Stimulated activated CD8-positive, alpha-beta memory T cell treated with anti-CD3 and anti-CD28 coated beads, Interleukin-15, amount 100 ng/mL, for 4 hours (primary cell): ENCODE measurements around the gene IARS1.

ENCODE experiments used
- DNase-seq, 2 donors: peaks; one replicate each; pipeline ENCODE4 v3.0.0-alpha.2; 2020; ENCODE audit warnings: low read depth in 2 of 2

IARS1 gene

GRCh38 chr9:92293452-92294296 is at the start of gene IARS1:
TSS of gene IARS1 (minus strand) at chr9:92293697. CDS start at chr9:92289419, 4,278 bp downstream.
- DNase-seq = peak; percentile 99 to 100

DNA sequence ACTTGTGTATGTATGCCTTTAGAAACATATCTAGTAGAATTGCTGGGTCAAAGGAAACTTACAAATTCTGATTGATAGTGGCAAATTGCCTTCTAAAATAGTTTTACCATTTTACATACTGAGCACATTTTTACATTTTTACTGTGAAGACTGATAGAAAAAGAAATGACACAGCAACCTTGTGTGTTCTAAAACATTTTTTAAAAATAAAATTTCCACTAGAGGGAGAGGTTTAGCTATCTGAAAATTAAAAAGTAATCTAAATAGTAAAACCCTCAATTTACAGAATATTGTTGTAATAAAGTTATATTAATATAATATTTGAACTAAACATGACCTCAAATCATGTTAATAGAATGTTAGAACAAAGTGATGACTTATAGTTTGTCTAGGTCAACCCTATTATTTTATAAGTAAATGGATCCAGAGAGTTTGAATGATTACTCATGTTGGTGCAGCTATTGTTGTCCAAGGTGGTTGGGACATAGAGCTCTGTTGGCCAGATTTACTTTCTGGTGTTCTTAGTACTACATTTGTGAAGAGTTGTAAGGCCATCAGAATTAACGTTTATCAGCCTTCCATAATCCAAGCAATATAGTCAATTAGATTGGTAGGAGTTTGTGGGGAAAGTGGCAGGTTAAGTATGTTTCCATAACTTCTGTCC is 49.5 kb upstream of the IARS1 start:
- DNase-seq = no peak

DNA sequence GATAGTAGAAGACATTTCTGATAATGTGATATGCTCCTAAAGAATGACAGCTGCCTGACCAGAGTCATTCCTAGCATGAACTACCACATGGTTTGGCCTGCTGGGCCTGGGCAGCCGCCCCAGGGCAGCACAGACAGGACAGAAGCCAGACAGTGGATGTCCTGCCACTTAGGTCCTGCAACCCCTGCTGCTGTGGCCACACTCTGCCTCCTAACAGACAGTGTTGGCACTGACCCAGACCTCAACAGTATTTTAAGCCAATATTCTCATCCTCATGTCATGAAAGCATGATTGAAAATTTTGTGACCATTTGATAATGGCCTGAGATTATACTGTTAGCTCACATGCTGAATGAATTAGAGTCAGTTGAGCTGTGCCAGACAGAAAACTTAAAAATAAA is 48.1 kb upstream of the IARS1 start:
- no peak for DNase-seq

GRCh38 chr9:92333282-92333634 is 39.8 kb upstream of the IARS1 start:
- no peak for DNase-seq

- DNase-seq = no peak
These were observed 39.2 kb upstream of the IARS1 start for GRCh38 chr9:92332577-92333281.

DNA sequence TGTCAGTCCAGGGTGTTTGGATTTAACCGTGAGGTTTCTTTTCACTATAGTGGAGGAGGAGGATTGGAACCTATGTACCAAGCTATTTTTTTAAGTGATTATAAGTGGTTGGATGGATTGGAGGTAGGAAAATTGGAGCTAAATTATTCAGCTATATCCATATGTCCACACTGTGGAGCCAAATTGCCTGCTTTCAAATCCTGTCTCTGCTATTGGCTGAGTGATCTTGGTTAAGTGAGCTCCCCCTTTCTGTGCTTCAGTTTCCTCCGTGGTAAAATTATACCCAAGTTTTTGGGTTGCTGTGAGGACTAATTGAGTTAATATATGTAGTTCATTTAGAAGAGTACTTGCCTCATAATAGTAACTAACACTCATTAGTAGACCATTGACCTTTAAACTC is 34.7 kb upstream of the IARS1 start:
- DNase-seq = no peak

- DNase-seq = no peak
These were observed 33.9 kb upstream of the IARS1 start for GRCh38 chr9:92327283-92327850.

- no peak for DNase-seq
These were observed 32.5 kb upstream of the IARS1 start for GRCh38 chr9:92325991-92326500.

- DNase-seq = peak; percentile 63 to 72
These were observed 31.9 kb upstream of the IARS1 start, which contains the start of the genes CENPP and NOL8 for GRCh38 chr9:92325269-92325990. TSS of gene CENPP (plus strand) at chr9:92325953. TSS of gene NOL8 (minus strand) at chr9:92325350. CDS start at chr9:92324161, 1,189 bp downstream.

- no peak for DNase-seq
These were observed 31.4 kb upstream of the IARS1 start for GRCh38 chr9:92324889-92325268.

DNA sequence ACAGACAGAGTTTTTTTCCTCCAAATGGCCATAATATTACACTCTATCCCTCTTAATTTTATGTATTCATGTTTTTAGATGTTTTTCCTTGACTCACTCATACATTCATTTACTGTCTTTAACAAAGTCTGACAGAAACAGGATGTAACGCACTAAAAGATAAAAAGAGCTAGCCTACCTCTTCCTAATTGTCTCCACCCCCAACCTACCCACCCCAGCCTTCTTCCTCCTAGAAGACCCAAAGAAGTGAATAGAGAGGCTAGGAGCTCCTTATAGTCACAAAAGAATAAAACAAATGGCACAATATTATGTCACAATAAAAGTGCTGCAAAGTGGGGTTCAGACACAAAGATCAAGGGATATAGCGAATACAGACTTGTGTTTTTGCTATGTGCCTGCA is 30.9 kb upstream of the IARS1 start:
- DNase-seq = no peak

DNA sequence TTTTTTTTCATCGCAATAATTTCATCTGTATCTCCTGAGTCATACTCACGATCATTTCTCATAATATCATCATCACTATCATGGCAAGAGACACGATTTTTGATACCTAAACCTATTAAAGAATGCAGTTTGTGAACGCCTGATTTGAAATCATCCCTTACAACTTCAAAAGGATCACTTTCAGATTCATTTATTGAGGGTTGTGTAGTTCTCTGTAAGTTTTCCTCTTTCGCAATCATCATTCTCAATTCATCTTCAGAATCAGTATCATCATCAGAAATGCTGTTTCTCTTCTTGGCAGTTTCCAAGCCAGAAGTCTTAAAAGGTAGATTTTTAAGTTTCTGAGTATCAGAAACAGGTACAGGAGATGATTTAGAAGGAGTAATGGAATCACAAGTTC is 22.0 kb upstream of the IARS1 start:
- no peak for DNase-seq

DNA sequence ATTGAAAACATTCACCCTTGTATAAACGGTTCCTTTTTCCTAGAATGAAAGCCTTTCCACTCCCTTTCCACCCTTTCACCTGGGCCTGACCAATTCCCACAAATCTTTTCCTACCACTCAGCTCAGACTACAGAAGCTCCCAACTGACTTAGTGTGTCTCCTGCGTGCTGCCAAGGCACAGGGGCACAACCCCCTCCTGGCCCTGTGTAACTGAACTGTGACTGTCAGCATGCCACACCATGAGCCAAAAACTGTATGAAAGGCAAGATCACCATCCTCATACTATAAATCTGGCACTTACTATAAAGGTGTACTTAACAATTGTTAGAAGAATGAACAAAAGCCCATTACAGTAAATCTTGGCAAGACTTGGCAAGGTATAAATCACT is 20.1 kb upstream of the IARS1 start:
- DNase-seq = no peak

- DNase-seq = no peak
These were observed 19.6 kb upstream of the IARS1 start for GRCh38 chr9:92312887-92313623.

GRCh38 chr9:92310562-92310961 is 17.1 kb upstream of the IARS1 start:
- DNase-seq = no peak

DNA sequence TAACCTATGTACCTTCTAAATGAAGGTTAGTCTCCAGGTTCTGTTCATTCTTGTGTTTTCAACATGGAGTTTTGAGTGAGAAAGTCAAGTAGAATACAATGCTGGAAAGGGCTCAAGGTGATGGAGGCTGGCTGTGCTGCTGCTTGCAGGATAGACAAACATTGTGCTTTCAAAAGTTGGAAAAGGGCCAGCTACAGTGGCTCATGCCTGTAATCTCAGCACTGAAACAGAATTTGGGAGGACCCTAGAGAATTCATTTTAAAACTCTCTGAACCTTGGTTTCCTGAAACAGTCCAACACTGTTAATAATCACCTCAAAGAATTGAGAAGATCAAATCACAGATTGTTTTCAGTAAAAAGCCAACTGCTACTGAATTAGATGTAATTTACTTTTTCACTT is 15.4 kb upstream of the IARS1 start:
- no peak for DNase-seq

- DNase-seq = no peak
These were observed 7.4 kb upstream of the IARS1 start for GRCh38 chr9:92300936-92301335.

DNA sequence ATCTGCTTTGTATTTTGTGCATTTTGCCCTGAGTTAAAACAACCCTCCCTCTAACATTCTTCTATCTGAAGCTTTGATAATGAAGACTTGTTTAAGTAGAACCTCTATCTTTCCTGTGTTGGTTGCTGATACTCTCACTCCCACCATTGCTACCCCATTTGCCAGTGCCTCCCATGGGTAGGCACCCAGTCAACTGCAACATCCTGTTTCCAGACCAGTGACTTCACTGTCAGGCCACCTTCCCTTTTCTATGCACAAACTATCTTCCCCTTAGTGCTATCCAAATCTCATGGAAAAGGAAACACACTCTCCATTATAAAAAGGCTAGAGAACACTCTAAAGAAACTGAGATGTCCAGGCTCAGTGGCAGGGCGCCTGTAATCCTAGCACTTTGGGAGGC is 5.6 kb upstream of the IARS1 start:
- DNase-seq = no peak

GRCh38 chr9:92298036-92298435 is 4.5 kb upstream of the IARS1 start:
- DNase-seq = no peak

GRCh38 chr9:92297611-92298010 is 4.1 kb upstream of the IARS1 start:
- DNase-seq = no peak

GRCh38 chr9:92295827-92296258 is 2.3 kb upstream of the IARS1 start:
- no peak for DNase-seq
